ENCODE measurements around the gene GMPPA. TPM values are rescaled to one million over a fixed set of nuclear protein-coding genes. Genes with fewer than 3 reads are reported as not detected.

Gene GMPPA
- total and polyA plus RNA-seq, 4 donors, result 20.2 to 59.4 (median 43.4) TPM

DNA sequence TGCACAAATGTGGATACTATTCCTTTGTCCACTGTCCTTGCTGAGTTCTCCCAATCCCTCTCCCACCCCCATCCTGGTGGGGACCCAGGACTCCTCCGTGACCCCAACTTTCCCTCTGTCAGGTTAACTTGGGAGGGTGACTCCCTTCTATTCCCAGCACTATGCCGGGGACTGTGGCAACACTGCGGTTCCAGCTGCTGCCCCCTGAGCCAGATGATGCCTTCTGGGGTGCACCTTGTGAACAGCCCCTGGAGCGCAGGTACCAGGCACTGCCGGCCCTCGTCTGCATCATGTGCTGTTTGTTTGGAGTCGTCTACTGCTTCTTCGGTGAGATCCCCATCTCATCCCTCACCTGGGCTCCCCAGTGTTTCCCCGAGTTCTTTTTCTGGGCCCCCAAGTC lies 45.9 kb downstream of the GMPPA start:
- peak overlapping the region in 1 of 3 donors; percentile 45 for H3K4me3 ChIP-seq (ENCODE audit: low read depth in 1 of 3, low read length in 3 of 3)
- H3K27me3 ChIP-seq (ENCODE audit: control insufficient read depth in 4 of 4, insufficient read depth in 4 of 4, low read length in 3 of 4), result no peaks in the 10 kb centered on the region
- TF ChIP-seq NR2F2 (IDR thresholded peaks at IDR 0.05), result no peak
- H3K4me1 ChIP-seq (ENCODE audit: control insufficient read depth in 4 of 4, insufficient read depth in 4 of 4, low read length in 3 of 4), result peaks cover 14 to 25% (median 19%) of the 10 kb centered on the region in 4 donors
- no peak overlapping the region for H3K9ac ChIP-seq (ENCODE audit: low read depth in 1 of 2, low read length in 2 of 2)
- H3K27ac ChIP-seq (ENCODE audit: low read depth in 1 of 2, low read length in 2 of 2), result no peak overlapping the region
- peaks cover 4 to 16% (median 9%) of the 10 kb centered on the region in 4 donors for H3K36me3 ChIP-seq (ENCODE audit: control insufficient read depth in 4 of 4, insufficient read depth in 3 of 4, low read depth in 1 of 4, low read length in 3 of 4)
- DNase-seq (ENCODE audit: low spot score), result no peak
- 54% methylated on average over 9 of the region's 9 CpGs for WGBS
- H3K9me3 ChIP-seq (ENCODE audit: control insufficient read depth in 4 of 4, low read length in 3 of 4), result no peaks in the 10 kb centered on the region

DNA sequence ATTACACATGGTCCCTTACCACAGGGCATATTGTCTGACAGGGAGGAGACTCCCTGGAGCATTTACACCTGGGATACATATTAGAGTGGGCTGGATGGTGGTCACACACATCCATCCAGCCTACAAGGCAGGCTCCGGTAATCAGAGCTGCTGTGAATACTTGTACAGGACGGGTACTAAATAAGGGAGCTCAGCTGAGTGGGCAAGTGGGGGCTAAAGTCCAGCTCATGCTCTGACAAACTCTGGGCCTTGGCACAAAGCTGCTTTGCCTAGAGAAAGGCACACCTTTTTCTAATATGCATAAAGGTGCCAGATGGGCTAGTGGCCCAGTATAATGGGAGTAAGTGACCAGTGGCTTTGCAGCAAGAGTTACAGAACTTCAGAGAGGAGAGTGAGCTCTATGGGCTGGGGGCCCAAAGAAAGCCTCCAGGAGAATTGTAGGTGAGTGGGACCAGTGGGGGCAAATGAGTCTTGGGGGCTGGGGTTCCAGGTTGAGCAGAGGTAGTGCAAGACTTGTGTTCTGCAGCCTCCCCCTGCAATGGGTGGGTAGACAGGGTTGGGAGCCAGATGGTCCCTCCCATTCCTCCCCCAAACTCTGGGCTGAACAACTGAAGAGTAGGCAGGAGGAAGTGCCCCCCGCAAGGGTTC lies 46.7 kb downstream of the GMPPA start:
- TF ChIP-seq RXRA (IDR thresholded peaks at IDR 0.05), result no peak
- TF ChIP-seq GABPA (IDR thresholded peaks at IDR 0.05 in 1 of 2, conservative IDR thresholded peaks at IDR 0.05 in 1 of 2), result no peak
- TF ChIP-seq, protein P1, sequence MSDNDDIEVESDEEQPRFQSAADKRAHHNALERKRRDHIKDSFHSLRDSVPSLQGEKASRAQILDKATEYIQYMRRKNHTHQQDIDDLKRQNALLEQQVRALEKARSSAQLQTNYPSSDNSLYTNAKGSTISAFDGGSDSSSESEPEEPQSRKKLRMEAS (IDR thresholded peaks at IDR 0.05), result no peak
- TF ChIP-seq EGR1 (IDR thresholded peaks at IDR 0.05; ENCODE audit: low read depth in 2 of 2), result no peak
- TF ChIP-seq, protein P2, sequence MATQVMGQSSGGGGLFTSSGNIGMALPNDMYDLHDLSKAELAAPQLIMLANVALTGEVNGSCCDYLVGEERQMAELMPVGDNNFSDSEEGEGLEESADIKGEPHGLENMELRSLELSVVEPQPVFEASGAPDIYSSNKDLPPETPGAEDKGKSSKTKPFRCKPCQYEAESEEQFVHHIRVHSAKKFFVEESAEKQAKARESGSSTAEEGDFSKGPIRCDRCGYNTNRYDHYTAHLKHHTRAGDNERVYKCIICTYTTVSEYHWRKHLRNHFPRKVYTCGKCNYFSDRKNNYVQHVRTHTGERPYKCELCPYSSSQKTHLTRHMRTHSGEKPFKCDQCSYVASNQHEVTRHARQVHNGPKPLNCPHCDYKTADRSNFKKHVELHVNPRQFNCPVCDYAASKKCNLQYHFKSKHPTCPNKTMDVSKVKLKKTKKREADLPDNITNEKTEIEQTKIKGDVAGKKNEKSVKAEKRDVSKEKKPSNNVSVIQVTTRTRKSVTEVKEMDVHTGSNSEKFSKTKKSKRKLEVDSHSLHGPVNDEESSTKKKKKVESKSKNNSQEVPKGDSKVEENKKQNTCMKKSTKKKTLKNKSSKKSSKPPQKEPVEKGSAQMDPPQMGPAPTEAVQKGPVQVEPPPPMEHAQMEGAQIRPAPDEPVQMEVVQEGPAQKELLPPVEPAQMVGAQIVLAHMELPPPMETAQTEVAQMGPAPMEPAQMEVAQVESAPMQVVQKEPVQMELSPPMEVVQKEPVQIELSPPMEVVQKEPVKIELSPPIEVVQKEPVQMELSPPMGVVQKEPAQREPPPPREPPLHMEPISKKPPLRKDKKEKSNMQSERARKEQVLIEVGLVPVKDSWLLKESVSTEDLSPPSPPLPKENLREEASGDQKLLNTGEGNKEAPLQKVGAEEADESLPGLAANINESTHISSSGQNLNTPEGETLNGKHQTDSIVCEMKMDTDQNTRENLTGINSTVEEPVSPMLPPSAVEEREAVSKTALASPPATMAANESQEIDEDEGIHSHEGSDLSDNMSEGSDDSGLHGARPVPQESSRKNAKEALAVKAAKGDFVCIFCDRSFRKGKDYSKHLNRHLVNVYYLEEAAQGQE (IDR thresholded peaks at IDR 0.05), result no peak
- no peak for TF ChIP-seq RAD21 (IDR thresholded peaks at IDR 0.05)
- TF ChIP-seq, protein P3, sequence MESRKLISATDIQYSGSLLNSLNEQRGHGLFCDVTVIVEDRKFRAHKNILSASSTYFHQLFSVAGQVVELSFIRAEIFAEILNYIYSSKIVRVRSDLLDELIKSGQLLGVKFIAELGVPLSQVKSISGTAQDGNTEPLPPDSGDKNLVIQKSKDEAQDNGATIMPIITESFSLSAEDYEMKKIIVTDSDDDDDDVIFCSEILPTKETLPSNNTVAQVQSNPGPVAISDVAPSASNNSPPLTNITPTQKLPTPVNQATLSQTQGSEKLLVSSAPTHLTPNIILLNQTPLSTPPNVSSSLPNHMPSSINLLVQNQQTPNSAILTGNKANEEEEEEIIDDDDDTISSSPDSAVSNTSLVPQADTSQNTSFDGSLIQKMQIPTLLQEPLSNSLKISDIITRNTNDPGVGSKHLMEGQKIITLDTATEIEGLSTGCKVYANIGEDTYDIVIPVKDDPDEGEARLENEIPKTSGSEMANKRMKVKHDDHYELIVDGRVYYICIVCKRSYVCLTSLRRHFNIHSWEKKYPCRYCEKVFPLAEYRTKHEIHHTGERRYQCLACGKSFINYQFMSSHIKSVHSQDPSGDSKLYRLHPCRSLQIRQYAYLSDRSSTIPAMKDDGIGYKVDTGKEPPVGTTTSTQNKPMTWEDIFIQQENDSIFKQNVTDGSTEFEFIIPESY (IDR thresholded peaks at IDR 0.05), result no peak
- no peak for TF ChIP-seq SP1 (IDR thresholded peaks at IDR 0.05)
- no peak for TF ChIP-seq TAF1 (conservative IDR thresholded peaks at IDR 0.05)
- no peak for TF ChIP-seq FOXA1 (IDR thresholded peaks at IDR 0.05)
- no peak for TF ChIP-seq JUND (IDR thresholded peaks at IDR 0.05)
- no peak for TF ChIP-seq FOXA2 (IDR thresholded peaks at IDR 0.05)
- TF ChIP-seq YY1 (IDR thresholded peaks at IDR 0.05), result no peak
- TF ChIP-seq, protein P4, sequence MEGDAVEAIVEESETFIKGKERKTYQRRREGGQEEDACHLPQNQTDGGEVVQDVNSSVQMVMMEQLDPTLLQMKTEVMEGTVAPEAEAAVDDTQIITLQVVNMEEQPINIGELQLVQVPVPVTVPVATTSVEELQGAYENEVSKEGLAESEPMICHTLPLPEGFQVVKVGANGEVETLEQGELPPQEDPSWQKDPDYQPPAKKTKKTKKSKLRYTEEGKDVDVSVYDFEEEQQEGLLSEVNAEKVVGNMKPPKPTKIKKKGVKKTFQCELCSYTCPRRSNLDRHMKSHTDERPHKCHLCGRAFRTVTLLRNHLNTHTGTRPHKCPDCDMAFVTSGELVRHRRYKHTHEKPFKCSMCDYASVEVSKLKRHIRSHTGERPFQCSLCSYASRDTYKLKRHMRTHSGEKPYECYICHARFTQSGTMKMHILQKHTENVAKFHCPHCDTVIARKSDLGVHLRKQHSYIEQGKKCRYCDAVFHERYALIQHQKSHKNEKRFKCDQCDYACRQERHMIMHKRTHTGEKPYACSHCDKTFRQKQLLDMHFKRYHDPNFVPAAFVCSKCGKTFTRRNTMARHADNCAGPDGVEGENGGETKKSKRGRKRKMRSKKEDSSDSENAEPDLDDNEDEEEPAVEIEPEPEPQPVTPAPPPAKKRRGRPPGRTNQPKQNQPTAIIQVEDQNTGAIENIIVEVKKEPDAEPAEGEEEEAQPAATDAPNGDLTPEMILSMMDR (IDR thresholded peaks at IDR 0.05; ENCODE audit: low read depth, low read length, missing input control), result no peak
- TF ChIP-seq, protein P5, sequence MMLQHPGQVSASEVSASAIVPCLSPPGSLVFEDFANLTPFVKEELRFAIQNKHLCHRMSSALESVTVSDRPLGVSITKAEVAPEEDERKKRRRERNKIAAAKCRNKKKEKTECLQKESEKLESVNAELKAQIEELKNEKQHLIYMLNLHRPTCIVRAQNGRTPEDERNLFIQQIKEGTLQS (IDR thresholded peaks at IDR 0.05), result no peak
- no peak for TF ChIP-seq NR2F2 (IDR thresholded peaks at IDR 0.05)
- TF ChIP-seq HNF4G (IDR thresholded peaks at IDR 0.05), result no peak
- no peak for TF ChIP-seq HNF4A (conservative IDR thresholded peaks at IDR 0.05)
- no peak for DNase-seq (ENCODE audit: low spot score)
- Histone ChIP-seq H3K9ac (ENCODE audit: low read depth in 1 of 2, low read length in 2 of 2) (no peak overlapping the region), H3K4me3 (ENCODE audit: low read depth in 1 of 3, low read length in 3 of 3) (no peak overlapping the region), H3K27ac (ENCODE audit: low read depth in 1 of 2, low read length in 2 of 2) (no peak overlapping the region), H3K9me3 (ENCODE audit: control insufficient read depth in 4 of 4, low read length in 3 of 4) (no peaks in the 10 kb centered on the region), H3K27me3 (ENCODE audit: control insufficient read depth in 4 of 4, insufficient read depth in 4 of 4, low read length in 3 of 4) (no peaks in the 10 kb centered on the region), H3K36me3 (ENCODE audit: control insufficient read depth in 4 of 4, insufficient read depth in 3 of 4, low read depth in 1 of 4, low read length in 3 of 4) (peaks cover 3 to 7% (median 5%) of the 10 kb centered on the region in 4 donors), H3K4me1 (ENCODE audit: control insufficient read depth in 4 of 4, insufficient read depth in 4 of 4, low read length in 3 of 4) (peaks cover 14 to 25% (median 19%) of the 10 kb centered on the region in 4 donors)
- 82% methylated on average over 3 of the region's 3 CpGs for WGBS

Data from liver (tissue), 9 donors.